ENCODE results near the gene OR2H1. TPM values are rescaled to one million over a fixed set of nuclear protein-coding genes. Genes with fewer than 3 reads are reported as not detected.

The OR2H1 gene
- total RNA-seq, 2 experiments from 2014 or later: not detected

GRCh38 chr6:29490055-29490454 is 33.1 kb downstream of the OR2H1 start:
- intact Hi-C loops (cut with DNase I, micrococcal nuclease): no loop called here
- Mint-ChIP-seq H3K27ac (no peak overlapping the region), H3K9me3 (no peaks in the 10 kb centered on the region), H3K4me3 (no peak overlapping the region), H3K36me3 (ENCODE audit: low read depth) (no peaks in the 10 kb centered on the region), H3K4me1 (ENCODE audit: low read depth) (no peaks in the 10 kb centered on the region), H3K27me3 (peaks cover 40% of the 10 kb centered on the region)
- POLR2A ChIA-PET: no interaction called here
- no peak for ATAC-seq (ENCODE audit: poor library complexity)
- H3K36me3 ChIP-seq (ENCODE audit: insufficient read depth, low read length): no peaks in the 10 kb centered on the region
- H3K9me3 ChIP-seq (ENCODE audit: control insufficient read depth in 1 of 2, insufficient read depth in 1 of 2, low read length in 2 of 2): no peaks in the 10 kb centered on the region
- CTCF ChIA-PET: no interaction called here
- no peak overlapping the region for H3K4me3 ChIP-seq (ENCODE audit: low read length)
- H3K27me3 ChIP-seq (ENCODE audit: control insufficient read depth in 1 of 2, insufficient read depth in 2 of 2, low read length in 2 of 2): peaks cover 10% of the 10 kb centered on the region in 2 experiments
- H3K27ac ChIP-seq (ENCODE audit: low read depth in 1 of 2, low read length in 2 of 2): no peak overlapping the region
- no peak for DNase-seq
- H3K4me1 ChIP-seq (ENCODE audit: insufficient read depth, low read length): no peaks in the 10 kb centered on the region
- no peak for TF ChIP-seq CTCF (IDR thresholded peaks at IDR 0.05)

DNA sequence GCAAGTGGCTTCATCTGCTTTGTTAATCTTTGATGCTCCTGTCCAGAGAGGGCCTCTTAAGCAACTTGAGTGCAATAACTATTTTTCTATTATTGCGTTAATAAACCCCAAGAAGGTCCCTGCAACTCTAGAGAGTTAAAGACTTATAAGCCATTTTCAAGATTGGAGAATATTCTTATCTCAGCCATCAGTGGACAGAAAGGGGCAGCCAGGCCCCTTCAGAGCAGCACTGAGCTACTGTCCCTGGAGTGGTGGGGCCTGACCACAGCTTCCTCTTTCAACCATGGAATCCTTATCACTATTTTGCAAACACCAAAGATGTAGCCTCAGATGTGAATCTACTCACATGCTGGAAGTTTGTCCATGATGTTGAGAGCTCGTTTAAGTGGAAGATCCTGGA is 33.6 kb downstream of the OR2H1 start:
- ChIA-PET CTCF (no interaction called here), POLR2A (no interaction called here)
- Mint-ChIP-seq H3K36me3 (ENCODE audit: low read depth) (no peaks in the 10 kb centered on the region), H3K9me3 (no peaks in the 10 kb centered on the region), H3K4me3 (no peak overlapping the region), H3K27me3 (peaks cover 37% of the 10 kb centered on the region), H3K4me1 (ENCODE audit: low read depth) (no peaks in the 10 kb centered on the region), H3K27ac (no peak overlapping the region)
- H3K4me1 ChIP-seq (ENCODE audit: insufficient read depth, low read length): no peaks in the 10 kb centered on the region
- no peaks in the 10 kb centered on the region for H3K36me3 ChIP-seq (ENCODE audit: insufficient read depth, low read length)
- H3K27ac ChIP-seq (ENCODE audit: low read depth in 1 of 2, low read length in 2 of 2): no peak overlapping the region
- TF ChIP-seq CTCF (IDR thresholded peaks at IDR 0.05): no peak
- intact Hi-C loops (cut with DNase I, micrococcal nuclease): no loop called here
- ATAC-seq (ENCODE audit: poor library complexity) (no peak), DNase-seq (no peak)
- H3K27me3 ChIP-seq (ENCODE audit: control insufficient read depth in 1 of 2, insufficient read depth in 2 of 2, low read length in 2 of 2): peaks cover 10% of the 10 kb centered on the region in 2 experiments
- H3K9me3 ChIP-seq (ENCODE audit: control insufficient read depth in 1 of 2, insufficient read depth in 1 of 2, low read length in 2 of 2): no peaks in the 10 kb centered on the region
- no peak overlapping the region for H3K4me3 ChIP-seq (ENCODE audit: low read length)

GRCh38 chr6:29491574-29491973 is 34.6 kb downstream of the OR2H1 start:
- no peaks in the 10 kb centered on the region for H3K4me1 ChIP-seq (ENCODE audit: insufficient read depth, low read length)
- H3K27ac ChIP-seq (ENCODE audit: low read depth in 1 of 2, low read length in 2 of 2): no peak overlapping the region
- DNase-seq: no peak
- intact Hi-C loops (cut with DNase I, micrococcal nuclease): no loop called here
- H3K27ac Mint-ChIP-seq: no peak overlapping the region
- H3K36me3 ChIP-seq (ENCODE audit: insufficient read depth, low read length): no peaks in the 10 kb centered on the region
- H3K9me3 ChIP-seq (ENCODE audit: control insufficient read depth in 1 of 2, insufficient read depth in 1 of 2, low read length in 2 of 2): no peaks in the 10 kb centered on the region
- ChIA-PET POLR2A (no interaction called here), CTCF (no interaction called here)
- H3K4me3 ChIP-seq (ENCODE audit: low read length): no peak overlapping the region
- H3K36me3 Mint-ChIP-seq (ENCODE audit: low read depth): no peaks in the 10 kb centered on the region
- peaks cover 32% of the 10 kb centered on the region for H3K27me3 Mint-ChIP-seq
- H3K9me3 Mint-ChIP-seq: no peaks in the 10 kb centered on the region
- no peak for TF ChIP-seq CTCF (IDR thresholded peaks at IDR 0.05)
- H3K27me3 ChIP-seq (ENCODE audit: control insufficient read depth in 1 of 2, insufficient read depth in 2 of 2, low read length in 2 of 2): peaks cover 7 to 13% of the 10 kb centered on the region in 2 experiments
- no peak overlapping the region for H3K4me3 Mint-ChIP-seq
- no peak for ATAC-seq (ENCODE audit: poor library complexity)
- no peaks in the 10 kb centered on the region for H3K4me1 Mint-ChIP-seq (ENCODE audit: low read depth)

All from CD4-positive, alpha-beta T cell (primary cell).